ENCODE measurements around the gene LIPH.

GRCh38 chr3:185555860-185556347 is 3.5 kb upstream of the LIPH start:
- TF ChIP-seq, protein P1, sequence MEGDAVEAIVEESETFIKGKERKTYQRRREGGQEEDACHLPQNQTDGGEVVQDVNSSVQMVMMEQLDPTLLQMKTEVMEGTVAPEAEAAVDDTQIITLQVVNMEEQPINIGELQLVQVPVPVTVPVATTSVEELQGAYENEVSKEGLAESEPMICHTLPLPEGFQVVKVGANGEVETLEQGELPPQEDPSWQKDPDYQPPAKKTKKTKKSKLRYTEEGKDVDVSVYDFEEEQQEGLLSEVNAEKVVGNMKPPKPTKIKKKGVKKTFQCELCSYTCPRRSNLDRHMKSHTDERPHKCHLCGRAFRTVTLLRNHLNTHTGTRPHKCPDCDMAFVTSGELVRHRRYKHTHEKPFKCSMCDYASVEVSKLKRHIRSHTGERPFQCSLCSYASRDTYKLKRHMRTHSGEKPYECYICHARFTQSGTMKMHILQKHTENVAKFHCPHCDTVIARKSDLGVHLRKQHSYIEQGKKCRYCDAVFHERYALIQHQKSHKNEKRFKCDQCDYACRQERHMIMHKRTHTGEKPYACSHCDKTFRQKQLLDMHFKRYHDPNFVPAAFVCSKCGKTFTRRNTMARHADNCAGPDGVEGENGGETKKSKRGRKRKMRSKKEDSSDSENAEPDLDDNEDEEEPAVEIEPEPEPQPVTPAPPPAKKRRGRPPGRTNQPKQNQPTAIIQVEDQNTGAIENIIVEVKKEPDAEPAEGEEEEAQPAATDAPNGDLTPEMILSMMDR (IDR thresholded peaks at IDR 0.05): no peak
- TF ChIP-seq EP300 (IDR thresholded peaks at IDR 0.05; ENCODE audit: low read depth) (no peak), POLR2AphosphoS5 (IDR thresholded peaks at IDR 0.05) (no peak)

Measured in transverse colon (tissue), 4 donors.